Measurements from ENCODE around the gene PHACTR3. TPM values are rescaled to one million over a fixed set of nuclear protein-coding genes. Genes with fewer than 3 reads are reported as not detected.

The PHACTR3 gene
- total RNA-seq, 1 donor from 2014 or later: 0.14 TPM

DNA sequence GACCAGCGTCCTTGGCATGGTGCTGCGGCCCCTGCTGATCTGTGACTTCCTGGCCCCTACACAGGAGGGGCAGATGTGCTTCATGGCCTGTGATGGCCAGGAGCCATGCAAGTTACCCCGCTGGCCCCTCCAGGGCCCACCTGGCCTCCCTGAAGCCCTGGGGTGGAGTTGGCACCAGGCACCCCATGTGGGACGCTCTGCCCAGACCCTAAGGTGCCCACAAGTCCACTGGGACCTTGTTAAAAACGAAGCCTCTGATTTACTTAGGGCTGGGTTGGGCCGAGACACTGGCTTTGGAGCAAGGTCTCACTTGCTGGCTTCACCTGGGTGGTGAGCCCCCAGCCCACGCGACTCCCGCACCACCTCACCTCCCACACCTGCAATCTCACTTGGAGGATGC, 139.0 kb downstream of the PHACTR3 start:
- H3K36me3 ChIP-seq (ENCODE audit: insufficient read depth, low read length): no peaks in the 10 kb centered on the region
- DNase-seq (ENCODE audit: low read depth) (no peak), FAIRE-seq (no peak)
- H4K20me1 ChIP-seq (ENCODE audit: insufficient read depth, low read length): no peaks in the 10 kb centered on the region
- Mint-ChIP-seq H3K27ac (ENCODE audit: unreplicated experiment) (no peak overlapping the region), H3K36me3 (ENCODE audit: low read depth, unreplicated experiment) (no peaks in the 10 kb centered on the region), H3K27me3 (ENCODE audit: low read depth, unreplicated experiment) (peaks cover 38% of the 10 kb centered on the region), H3K9me3 (ENCODE audit: unreplicated experiment) (no peaks in the 10 kb centered on the region), H3K4me3 (ENCODE audit: unreplicated experiment) (no peak overlapping the region), H3K4me1 (ENCODE audit: low read depth, unreplicated experiment) (no peaks in the 10 kb centered on the region)
- no peak for TF ChIP-seq EZH2 (IDR thresholded peaks at IDR 0.05; ENCODE audit: insufficient read depth, low read length)
- TF ChIP-seq, protein P1, sequence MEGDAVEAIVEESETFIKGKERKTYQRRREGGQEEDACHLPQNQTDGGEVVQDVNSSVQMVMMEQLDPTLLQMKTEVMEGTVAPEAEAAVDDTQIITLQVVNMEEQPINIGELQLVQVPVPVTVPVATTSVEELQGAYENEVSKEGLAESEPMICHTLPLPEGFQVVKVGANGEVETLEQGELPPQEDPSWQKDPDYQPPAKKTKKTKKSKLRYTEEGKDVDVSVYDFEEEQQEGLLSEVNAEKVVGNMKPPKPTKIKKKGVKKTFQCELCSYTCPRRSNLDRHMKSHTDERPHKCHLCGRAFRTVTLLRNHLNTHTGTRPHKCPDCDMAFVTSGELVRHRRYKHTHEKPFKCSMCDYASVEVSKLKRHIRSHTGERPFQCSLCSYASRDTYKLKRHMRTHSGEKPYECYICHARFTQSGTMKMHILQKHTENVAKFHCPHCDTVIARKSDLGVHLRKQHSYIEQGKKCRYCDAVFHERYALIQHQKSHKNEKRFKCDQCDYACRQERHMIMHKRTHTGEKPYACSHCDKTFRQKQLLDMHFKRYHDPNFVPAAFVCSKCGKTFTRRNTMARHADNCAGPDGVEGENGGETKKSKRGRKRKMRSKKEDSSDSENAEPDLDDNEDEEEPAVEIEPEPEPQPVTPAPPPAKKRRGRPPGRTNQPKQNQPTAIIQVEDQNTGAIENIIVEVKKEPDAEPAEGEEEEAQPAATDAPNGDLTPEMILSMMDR (IDR thresholded peaks at IDR 0.05; ENCODE audit: insufficient read depth, low read depth, low read length): no peak
- H2AFZ ChIP-seq (ENCODE audit: low read depth, low read length): no peak overlapping the region
- H3K27ac ChIP-seq (ENCODE audit: low read depth, low read length): no peak overlapping the region
- no peaks in the 10 kb centered on the region for H3K9me3 ChIP-seq (ENCODE audit: insufficient read depth, low read depth, low read length)
- no peak overlapping the region for H3K9ac ChIP-seq (ENCODE audit: low read length)
- H3K4me1 ChIP-seq (ENCODE audit: insufficient read depth, low read length): no peaks in the 10 kb centered on the region
- no peaks in the 10 kb centered on the region for H3K27me3 ChIP-seq (ENCODE audit: insufficient read depth, low read length)
- H3K4me3 ChIP-seq (ENCODE audit: insufficient read depth, low read depth, low read length): no peak overlapping the region
- no peak overlapping the region for H3K4me2 ChIP-seq (ENCODE audit: low read length)
- H3K79me2 ChIP-seq (ENCODE audit: insufficient read depth, low read length): no peaks in the 10 kb centered on the region

DNA sequence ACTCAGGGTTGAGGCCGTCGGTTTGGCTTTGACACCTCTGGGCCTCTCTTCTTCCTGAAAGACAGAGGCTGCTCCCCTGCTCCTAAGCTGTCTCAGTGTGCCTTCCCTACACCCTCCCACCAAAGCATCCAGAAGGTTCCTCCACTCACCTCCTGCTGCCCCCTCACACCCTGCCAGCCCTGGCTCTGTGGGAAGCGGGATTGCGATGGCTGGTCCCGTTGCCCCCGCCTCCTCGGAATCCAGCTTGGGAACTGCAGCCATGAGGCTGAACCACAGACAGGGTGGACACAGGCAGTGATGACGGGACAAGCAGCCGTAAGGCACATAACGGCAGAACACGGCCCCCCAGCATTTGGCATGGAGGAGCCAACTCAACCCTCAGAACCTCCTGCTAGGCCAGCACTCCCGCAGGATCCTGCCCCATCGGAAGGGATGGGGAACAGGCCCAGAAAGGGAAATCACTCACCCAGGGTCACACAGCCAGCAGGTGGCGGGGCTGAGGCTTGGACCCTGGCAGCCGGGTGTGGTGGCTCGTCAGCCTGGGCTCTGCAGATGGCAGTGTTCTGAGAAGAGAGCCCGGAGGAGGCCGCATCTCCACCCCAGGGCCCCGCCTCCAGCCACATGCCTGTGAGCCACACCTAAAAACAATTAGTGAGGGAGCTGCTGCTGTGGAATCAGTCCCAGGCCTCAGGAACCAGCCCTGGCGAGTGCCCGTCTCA, 139.6 kb downstream of the PHACTR3 start:
- FAIRE-seq: no peak
- H3K4me1 ChIP-seq (ENCODE audit: insufficient read depth, low read length): no peaks in the 10 kb centered on the region
- H2AFZ ChIP-seq (ENCODE audit: low read depth, low read length): no peak overlapping the region
- TF ChIP-seq, protein P1 (IDR thresholded peaks at IDR 0.05; ENCODE audit: insufficient read depth, low read depth, low read length): no peak
- no peak for TF ChIP-seq EZH2 (IDR thresholded peaks at IDR 0.05; ENCODE audit: insufficient read depth, low read length)
- no peaks in the 10 kb centered on the region for H3K27me3 ChIP-seq (ENCODE audit: insufficient read depth, low read length)
- no peaks in the 10 kb centered on the region for H3K9me3 Mint-ChIP-seq (ENCODE audit: unreplicated experiment)
- H3K36me3 ChIP-seq (ENCODE audit: insufficient read depth, low read length): no peaks in the 10 kb centered on the region
- H3K27me3 Mint-ChIP-seq (ENCODE audit: low read depth, unreplicated experiment): peaks cover 37% of the 10 kb centered on the region
- DNase-seq (ENCODE audit: low read depth): no peak
- no peaks in the 10 kb centered on the region for H4K20me1 ChIP-seq (ENCODE audit: insufficient read depth, low read length)
- H3K9ac ChIP-seq (ENCODE audit: low read length): no peak overlapping the region
- H3K4me3 Mint-ChIP-seq (ENCODE audit: unreplicated experiment): no peak overlapping the region
- H3K27ac ChIP-seq (ENCODE audit: low read depth, low read length): no peak overlapping the region
- no peaks in the 10 kb centered on the region for H3K9me3 ChIP-seq (ENCODE audit: insufficient read depth, low read depth, low read length)
- no peaks in the 10 kb centered on the region for H3K79me2 ChIP-seq (ENCODE audit: insufficient read depth, low read length)
- H3K4me3 ChIP-seq (ENCODE audit: insufficient read depth, low read depth, low read length): no peak overlapping the region
- peaks cover 2% of the 10 kb centered on the region for H3K4me1 Mint-ChIP-seq (ENCODE audit: low read depth, unreplicated experiment)
- H3K27ac Mint-ChIP-seq (ENCODE audit: unreplicated experiment): no peak overlapping the region
- no peak overlapping the region for H3K4me2 ChIP-seq (ENCODE audit: low read length)
- no peaks in the 10 kb centered on the region for H3K36me3 Mint-ChIP-seq (ENCODE audit: low read depth, unreplicated experiment)

DNA sequence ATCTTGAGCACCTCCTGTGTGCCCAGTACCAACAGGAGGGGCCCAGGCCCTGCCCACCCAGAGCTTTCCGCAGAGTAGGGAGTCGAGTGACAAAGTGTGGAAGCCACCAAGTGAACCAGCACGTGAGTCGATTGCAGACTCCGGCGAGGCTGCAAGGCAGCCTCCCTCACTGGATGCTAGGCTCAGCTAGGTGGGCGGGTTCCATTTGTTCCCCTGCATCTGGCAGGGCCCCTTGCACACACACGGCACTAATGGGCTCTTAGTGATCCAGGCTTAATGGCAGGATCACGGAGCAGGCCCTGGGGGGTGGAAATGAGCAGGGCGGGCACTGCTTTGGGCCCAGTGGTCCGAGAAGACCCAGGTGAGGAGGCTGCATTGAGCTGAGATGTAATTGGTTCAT, 140.4 kb downstream of the PHACTR3 start:
- Mint-ChIP-seq H3K27ac (ENCODE audit: unreplicated experiment) (no peak overlapping the region), H3K36me3 (ENCODE audit: low read depth, unreplicated experiment) (no peaks in the 10 kb centered on the region), H3K4me1 (ENCODE audit: low read depth, unreplicated experiment) (peaks cover 7% of the 10 kb centered on the region), H3K9me3 (ENCODE audit: unreplicated experiment) (no peaks in the 10 kb centered on the region), H3K4me3 (ENCODE audit: unreplicated experiment) (no peak overlapping the region), H3K27me3 (ENCODE audit: low read depth, unreplicated experiment) (peaks cover 35% of the 10 kb centered on the region)
- no peak for TF ChIP-seq EZH2 (IDR thresholded peaks at IDR 0.05; ENCODE audit: insufficient read depth, low read length)
- TF ChIP-seq, protein P1 (IDR thresholded peaks at IDR 0.05; ENCODE audit: insufficient read depth, low read depth, low read length): no peak
- Histone ChIP-seq H3K9me3 (ENCODE audit: insufficient read depth, low read depth, low read length) (no peaks in the 10 kb centered on the region), H3K36me3 (ENCODE audit: insufficient read depth, low read length) (no peaks in the 10 kb centered on the region), H3K9ac (ENCODE audit: low read length) (no peak overlapping the region), H3K27me3 (ENCODE audit: insufficient read depth, low read length) (no peaks in the 10 kb centered on the region), H3K79me2 (ENCODE audit: insufficient read depth, low read length) (no peaks in the 10 kb centered on the region), H3K4me3 (ENCODE audit: insufficient read depth, low read depth, low read length) (no peak overlapping the region), H3K4me2 (ENCODE audit: low read length) (no peak overlapping the region), H4K20me1 (ENCODE audit: insufficient read depth, low read length) (no peaks in the 10 kb centered on the region), H3K4me1 (ENCODE audit: insufficient read depth, low read length) (no peaks in the 10 kb centered on the region), H2AFZ (ENCODE audit: low read depth, low read length) (no peak overlapping the region), H3K27ac (ENCODE audit: low read depth, low read length) (no peak overlapping the region)
- FAIRE-seq: no peak
- no peak for DNase-seq (ENCODE audit: low read depth)

All from astrocyte (in vitro differentiated cells and primary cell).